WTC11 (cell line): ENCODE measurements around the gene RAI14. TPM values are rescaled to one million over a fixed set of nuclear protein-coding genes. Genes with fewer than 3 reads are reported as not detected.

Experiments used
- ATAC-seq: fragments of 200-7000 bp; cut with Tn5 transposase; 2 replicates; pipeline ENCODE4 v1.10.0; 2021; ENCODE audit warnings: mild to moderate bottlenecking, moderate library complexity
- CTCF ChIA-PET: fragments of 300-600 bp; sonication (Branson Sonifier 250); formaldehyde crosslinking; loops from one replicate; lab custom pipeline; 2021; ENCODE audit warnings: antibody characterized with exemption; lab: Charles Lee
- POLR2A ChIA-PET: fragments of 350-600 bp; sonication (Branson Sonifier 250); formaldehyde crosslinking; loops from one replicate; lab custom pipeline; 2021; ENCODE audit warnings: antibody characterized with exemption; lab: Charles Lee
- DNase-seq: peaks from one replicate; pipeline ENCODE4 v3.0.0; 2021; ENCODE audit warnings: low spot score
- H3K27ac Mint-ChIP-seq: 2 replicates; pipeline ENCODE4 v1.8.0; 2021; ENCODE audit warnings: mixed read lengths
- H3K27me3 Mint-ChIP-seq: 2 replicates; pipeline ENCODE4 v1.8.0; 2021; ENCODE audit warnings: low read depth, mild to moderate bottlenecking, moderate library complexity, mixed read lengths
- H3K36me3 Mint-ChIP-seq: 2 replicates; pipeline ENCODE4 v1.8.0; 2021; ENCODE audit warnings: mixed read lengths
- H3K4me1 Mint-ChIP-seq: 2 replicates; pipeline ENCODE4 v1.8.0; 2022; ENCODE audit warnings: mixed read lengths
- H3K4me3 Mint-ChIP-seq: 2 replicates; pipeline ENCODE4 v1.8.0; 2021; ENCODE audit warnings: mild to moderate bottlenecking, moderate library complexity, mixed read lengths
- H3K9me3 Mint-ChIP-seq: 2 replicates; pipeline ENCODE4 v1.8.0; 2021; ENCODE audit warnings: mixed read lengths
- ATF1 ChIP-seq: sonication (generic); formaldehyde crosslinking; IDR thresholded peaks from 2 replicates; pipeline ENCODE4 v1.8.1; 2023; ENCODE audit warnings: mild to moderate bottlenecking, moderate library complexity, missing genetic modification reagents
- EMX1 ChIP-seq: fragments of 250-450 bp; sonication (Bioruptor Pico); IDR thresholded peaks from 2 replicates; pipeline ENCODE4 v1.8.0; 2021; ENCODE audit warnings: mild to moderate bottlenecking
- JUN ChIP-seq: sonication (generic); formaldehyde crosslinking; IDR thresholded peaks from 2 replicates; pipeline ENCODE4 v1.8.0; 2023; ENCODE audit warnings: mild to moderate bottlenecking, missing genetic modification reagents
- MYBL2 ChIP-seq: sonication (generic); formaldehyde crosslinking; IDR thresholded peaks from 2 replicates; pipeline ENCODE4 v1.8.1; 2023; ENCODE audit warnings: mild to moderate bottlenecking, moderate library complexity, missing genetic modification reagents
- PRRX2 ChIP-seq: fragments of 250-450 bp; sonication (Bioruptor Pico); IDR thresholded peaks from 2 replicates; pipeline ENCODE4 v1.8.0; 2021; ENCODE audit warnings: mild to moderate bottlenecking
- SMAD4 ChIP-seq: sonication (generic); formaldehyde crosslinking; IDR thresholded peaks from 2 replicates; pipeline ENCODE4 v1.8.0; 2022; ENCODE audit warnings: mild to moderate bottlenecking, missing genetic modification reagents
- TEAD1 ChIP-seq: sonication (generic); formaldehyde crosslinking; IDR thresholded peaks from 2 replicates; pipeline ENCODE4 v1.8.0; 2022; ENCODE audit warnings: mild to moderate bottlenecking, missing genetic modification reagents
- ZBTB21 ChIP-seq: sonication (generic); formaldehyde crosslinking; IDR thresholded peaks from 2 replicates; pipeline ENCODE4 v1.8.1; 2023; ENCODE audit warnings: mild to moderate bottlenecking, missing genetic modification reagents, borderline replicate concordance
- ZNF138 ChIP-seq: sonication (generic); formaldehyde crosslinking; conservative IDR thresholded peaks from 2 replicates; pipeline ENCODE4 v1.8.1; 2022; ENCODE audit warnings: mild to moderate bottlenecking, moderate library complexity, missing genetic modification reagents
- total RNA-seq: library from RNA; stranded (reverse); gene quantifications from 3 replicates; pipeline ENCODE4 v1.2.3, GENCODE V29; 2021
- TF ChIP-seq, protein P1 (sequence below): sonication (generic); formaldehyde crosslinking; IDR thresholded peaks from 2 replicates; pipeline ENCODE4 v1.8.1; 2023; ENCODE audit warnings: mild to moderate bottlenecking, moderate library complexity, missing genetic modification reagents
- TF ChIP-seq, protein P2 (sequence below): fragments of 250-450 bp; sonication (Bioruptor Pico); IDR thresholded peaks from 2 replicates; pipeline ENCODE4 v2.1.2; 2022; ENCODE audit warnings: mild to moderate bottlenecking, moderate library complexity
- TF ChIP-seq, protein P3 (sequence below): sonication (generic); formaldehyde crosslinking; IDR thresholded peaks from 2 replicates; pipeline ENCODE4 v1.8.0; 2022; ENCODE audit warnings: mild to moderate bottlenecking, missing genetic modification reagents
- TF ChIP-seq, protein P4 (sequence below): sonication (generic); formaldehyde crosslinking; IDR thresholded peaks from 2 replicates; pipeline ENCODE4 v1.8.0; 2022; ENCODE audit warnings: mild to moderate bottlenecking, missing genetic modification reagents
- TF ChIP-seq, protein P5 (sequence below): sonication (generic); formaldehyde crosslinking; IDR thresholded peaks from 2 replicates; pipeline ENCODE4 v1.8.1; 2022; ENCODE audit warnings: low read depth, missing genetic modification reagents, borderline replicate concordance
- TF ChIP-seq, protein P6 (sequence below): sonication (generic); formaldehyde crosslinking; IDR thresholded peaks from 2 replicates; pipeline ENCODE4 v1.8.1; 2022; ENCODE audit warnings: missing genetic modification reagents, borderline replicate concordance
- TF ChIP-seq, protein P7 (sequence below): sonication (generic); formaldehyde crosslinking; IDR thresholded peaks from 2 replicates; pipeline ENCODE4 v1.8.0; 2023; ENCODE audit warnings: missing genetic modification reagents, mild to moderate bottlenecking, borderline replicate concordance

The RAI14 gene
- total RNA-seq, 1 experiment from 2014 or later: 185 TPM

DNA sequence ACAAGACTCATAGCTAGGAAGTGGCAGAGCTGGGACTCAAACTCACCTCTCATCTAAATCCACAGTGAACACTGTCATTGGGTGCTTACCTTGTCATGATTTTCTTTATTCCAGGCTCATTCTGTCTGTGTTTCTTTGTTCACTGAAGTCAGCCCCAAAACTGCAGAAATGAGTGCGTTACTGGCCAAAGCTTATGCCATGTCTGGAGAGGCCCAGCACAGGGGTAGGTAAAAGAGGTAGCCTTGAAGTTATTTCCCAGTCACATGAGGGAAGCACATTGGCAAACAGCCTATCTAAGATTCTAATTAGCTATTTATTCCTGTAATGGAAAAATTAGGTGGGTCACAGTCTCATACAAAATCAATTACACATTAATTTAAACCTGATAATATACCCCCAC lies 212.7 kb downstream of the RAI14 start (continued):
- no peak for TF ChIP-seq JUN (CRISPR knock-in tag)
- no peak for TF ChIP-seq TEAD1
- TF ChIP-seq MYBL2 (CRISPR knock-in tag): no peak
- TF ChIP-seq EMX1 (CRISPR knock-in tag): no peak

DNA sequence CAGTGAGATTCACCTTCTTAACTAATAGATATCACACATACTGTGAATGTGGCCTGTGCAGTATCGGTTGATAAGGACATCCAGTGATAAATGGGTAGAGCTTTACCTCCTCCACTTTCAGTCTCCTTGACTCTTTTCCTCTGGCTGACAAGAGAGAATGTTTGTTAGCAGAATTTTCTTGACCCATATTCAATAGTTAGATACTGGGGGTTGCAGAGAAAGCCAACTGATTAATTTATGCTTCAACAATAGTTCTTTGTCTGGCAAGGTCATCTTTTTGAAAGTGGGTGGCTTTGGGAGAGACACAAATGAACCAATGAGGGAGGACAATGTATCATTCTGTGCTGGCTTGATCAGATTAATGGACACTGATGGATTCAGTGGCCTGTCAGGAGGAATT lies 213.1 kb downstream of the RAI14 start:
- ChIA-PET CTCF (no interaction called here), POLR2A (interaction anchor here (1.2 kb wide), 1 partner anchor 30 kb away, joined by 4 read pairs; no protein-coding TSS in a partner anchor)
- H3K27me3 Mint-ChIP-seq: no peaks in the 10 kb centered on the region
- H3K36me3 Mint-ChIP-seq: no peaks in the 10 kb centered on the region; the same call in 1 of the 2 replicates
- no peak overlapping the region for H3K27ac Mint-ChIP-seq
- TF ChIP-seq ZBTB21 (CRISPR knock-in tag): no peak
- peaks cover 38% of the 10 kb centered on the region for H3K4me1 Mint-ChIP-seq
- ATAC-seq: no peak
- H3K4me3 Mint-ChIP-seq: no peak overlapping the region
- no peak for DNase-seq
- no peaks in the 10 kb centered on the region for H3K9me3 Mint-ChIP-seq

DNA sequence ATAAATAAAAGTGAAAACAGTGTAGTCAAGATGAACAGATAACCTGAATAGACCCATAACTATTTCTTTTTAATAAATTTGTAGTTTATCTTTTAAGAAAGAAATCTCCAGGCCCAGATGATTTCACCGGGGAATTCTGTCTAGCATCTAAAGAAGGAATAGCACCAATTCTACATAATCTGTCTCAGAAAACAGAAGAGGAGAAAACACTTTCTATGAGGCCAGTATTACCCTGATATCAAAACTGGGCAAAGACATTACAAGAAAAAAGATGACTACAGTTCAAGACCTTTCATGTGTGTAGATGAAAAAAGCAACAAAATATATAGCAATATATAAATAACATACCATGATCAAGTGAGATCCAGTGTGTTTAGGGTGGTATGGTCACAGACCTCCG lies 214.3 kb downstream of the RAI14 start:
- Mint-ChIP-seq H3K27ac (no peak overlapping the region), H3K36me3 (peaks cover 5% of the 10 kb centered on the region), H3K4me3 (no peak overlapping the region), H3K4me1 (peaks cover 27% of the 10 kb centered on the region), H3K27me3 (no peaks in the 10 kb centered on the region)
- POLR2A ChIA-PET: no interaction called here
- ATAC-seq: no peak
- CTCF ChIA-PET: no interaction called here
- TF ChIP-seq, protein P1, sequence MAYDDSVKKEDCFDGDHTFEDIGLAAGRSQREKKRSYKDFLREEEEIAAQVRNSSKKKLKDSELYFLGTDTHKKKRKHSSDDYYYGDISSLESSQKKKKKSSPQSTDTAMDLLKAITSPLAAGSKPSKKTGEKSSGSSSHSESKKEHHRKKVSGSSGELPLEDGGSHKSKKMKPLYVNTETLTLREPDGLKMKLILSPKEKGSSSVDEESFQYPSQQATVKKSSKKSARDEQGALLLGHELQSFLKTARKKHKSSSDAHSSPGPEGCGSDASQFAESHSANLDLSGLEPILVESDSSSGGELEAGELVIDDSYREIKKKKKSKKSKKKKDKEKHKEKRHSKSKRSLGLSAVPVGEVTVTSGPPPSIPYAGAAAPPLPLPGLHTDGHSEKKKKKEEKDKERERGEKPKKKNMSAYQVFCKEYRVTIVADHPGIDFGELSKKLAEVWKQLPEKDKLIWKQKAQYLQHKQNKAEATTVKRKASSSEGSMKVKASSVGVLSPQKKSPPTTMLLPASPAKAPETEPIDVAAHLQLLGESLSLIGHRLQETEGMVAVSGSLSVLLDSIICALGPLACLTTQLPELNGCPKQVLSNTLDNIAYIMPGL: no peak
- TF ChIP-seq SMAD4 (CRISPR knock-in tag): no peak
- TF ChIP-seq, protein P2, sequence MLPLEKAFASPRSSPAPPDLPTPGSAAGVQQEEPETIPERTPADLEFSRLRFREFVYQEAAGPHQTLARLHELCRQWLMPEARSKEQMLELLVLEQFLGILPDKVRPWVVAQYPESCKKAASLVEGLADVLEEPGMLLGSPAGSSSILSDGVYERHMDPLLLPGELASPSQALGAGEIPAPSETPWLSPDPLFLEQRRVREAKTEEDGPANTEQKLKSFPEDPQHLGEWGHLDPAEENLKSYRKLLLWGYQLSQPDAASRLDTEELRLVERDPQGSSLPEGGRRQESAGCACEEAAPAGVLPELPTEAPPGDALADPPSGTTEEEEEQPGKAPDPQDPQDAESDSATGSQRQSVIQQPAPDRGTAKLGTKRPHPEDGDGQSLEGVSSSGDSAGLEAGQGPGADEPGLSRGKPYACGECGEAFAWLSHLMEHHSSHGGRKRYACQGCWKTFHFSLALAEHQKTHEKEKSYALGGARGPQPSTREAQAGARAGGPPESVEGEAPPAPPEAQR (CRISPR knock-in tag): no peak
- TF ChIP-seq ZNF138 (CRISPR knock-in tag): no peak
- no peak for TF ChIP-seq TEAD1
- no peak for TF ChIP-seq PRRX2 (CRISPR knock-in tag)
- TF ChIP-seq JUN (CRISPR knock-in tag): no peak
- TF ChIP-seq, protein P3, sequence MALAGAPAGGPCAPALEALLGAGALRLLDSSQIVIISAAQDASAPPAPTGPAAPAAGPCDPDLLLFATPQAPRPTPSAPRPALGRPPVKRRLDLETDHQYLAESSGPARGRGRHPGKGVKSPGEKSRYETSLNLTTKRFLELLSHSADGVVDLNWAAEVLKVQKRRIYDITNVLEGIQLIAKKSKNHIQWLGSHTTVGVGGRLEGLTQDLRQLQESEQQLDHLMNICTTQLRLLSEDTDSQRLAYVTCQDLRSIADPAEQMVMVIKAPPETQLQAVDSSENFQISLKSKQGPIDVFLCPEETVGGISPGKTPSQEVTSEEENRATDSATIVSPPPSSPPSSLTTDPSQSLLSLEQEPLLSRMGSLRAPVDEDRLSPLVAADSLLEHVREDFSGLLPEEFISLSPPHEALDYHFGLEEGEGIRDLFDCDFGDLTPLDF (CRISPR knock-in tag): no peak
- TF ChIP-seq, protein P4, sequence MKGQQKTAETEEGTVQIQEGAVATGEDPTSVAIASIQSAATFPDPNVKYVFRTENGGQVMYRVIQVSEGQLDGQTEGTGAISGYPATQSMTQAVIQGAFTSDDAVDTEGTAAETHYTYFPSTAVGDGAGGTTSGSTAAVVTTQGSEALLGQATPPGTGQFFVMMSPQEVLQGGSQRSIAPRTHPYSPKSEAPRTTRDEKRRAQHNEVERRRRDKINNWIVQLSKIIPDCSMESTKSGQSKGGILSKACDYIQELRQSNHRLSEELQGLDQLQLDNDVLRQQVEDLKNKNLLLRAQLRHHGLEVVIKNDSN: no peak
- TF ChIP-seq, protein P5, sequence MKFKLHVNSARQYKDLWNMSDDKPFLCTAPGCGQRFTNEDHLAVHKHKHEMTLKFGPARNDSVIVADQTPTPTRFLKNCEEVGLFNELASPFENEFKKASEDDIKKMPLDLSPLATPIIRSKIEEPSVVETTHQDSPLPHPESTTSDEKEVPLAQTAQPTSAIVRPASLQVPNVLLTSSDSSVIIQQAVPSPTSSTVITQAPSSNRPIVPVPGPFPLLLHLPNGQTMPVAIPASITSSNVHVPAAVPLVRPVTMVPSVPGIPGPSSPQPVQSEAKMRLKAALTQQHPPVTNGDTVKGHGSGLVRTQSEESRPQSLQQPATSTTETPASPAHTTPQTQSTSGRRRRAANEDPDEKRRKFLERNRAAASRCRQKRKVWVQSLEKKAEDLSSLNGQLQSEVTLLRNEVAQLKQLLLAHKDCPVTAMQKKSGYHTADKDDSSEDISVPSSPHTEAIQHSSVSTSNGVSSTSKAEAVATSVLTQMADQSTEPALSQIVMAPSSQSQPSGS (CRISPR knock-in tag): no peak
- TF ChIP-seq, protein P6, sequence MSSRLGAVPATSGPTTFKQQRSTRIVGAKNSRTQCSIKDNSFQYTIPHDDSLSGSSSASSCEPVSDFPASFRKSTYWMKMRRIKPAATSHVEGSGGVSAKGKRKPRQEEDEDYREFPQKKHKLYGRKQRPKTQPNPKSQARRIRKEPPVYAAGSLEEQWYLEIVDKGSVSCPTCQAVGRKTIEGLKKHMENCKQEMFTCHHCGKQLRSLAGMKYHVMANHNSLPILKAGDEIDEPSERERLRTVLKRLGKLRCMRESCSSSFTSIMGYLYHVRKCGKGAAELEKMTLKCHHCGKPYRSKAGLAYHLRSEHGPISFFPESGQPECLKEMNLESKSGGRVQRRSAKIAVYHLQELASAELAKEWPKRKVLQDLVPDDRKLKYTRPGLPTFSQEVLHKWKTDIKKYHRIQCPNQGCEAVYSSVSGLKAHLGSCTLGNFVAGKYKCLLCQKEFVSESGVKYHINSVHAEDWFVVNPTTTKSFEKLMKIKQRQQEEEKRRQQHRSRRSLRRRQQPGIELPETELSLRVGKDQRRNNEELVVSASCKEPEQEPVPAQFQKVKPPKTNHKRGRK: no peak
- TF ChIP-seq, protein P7, sequence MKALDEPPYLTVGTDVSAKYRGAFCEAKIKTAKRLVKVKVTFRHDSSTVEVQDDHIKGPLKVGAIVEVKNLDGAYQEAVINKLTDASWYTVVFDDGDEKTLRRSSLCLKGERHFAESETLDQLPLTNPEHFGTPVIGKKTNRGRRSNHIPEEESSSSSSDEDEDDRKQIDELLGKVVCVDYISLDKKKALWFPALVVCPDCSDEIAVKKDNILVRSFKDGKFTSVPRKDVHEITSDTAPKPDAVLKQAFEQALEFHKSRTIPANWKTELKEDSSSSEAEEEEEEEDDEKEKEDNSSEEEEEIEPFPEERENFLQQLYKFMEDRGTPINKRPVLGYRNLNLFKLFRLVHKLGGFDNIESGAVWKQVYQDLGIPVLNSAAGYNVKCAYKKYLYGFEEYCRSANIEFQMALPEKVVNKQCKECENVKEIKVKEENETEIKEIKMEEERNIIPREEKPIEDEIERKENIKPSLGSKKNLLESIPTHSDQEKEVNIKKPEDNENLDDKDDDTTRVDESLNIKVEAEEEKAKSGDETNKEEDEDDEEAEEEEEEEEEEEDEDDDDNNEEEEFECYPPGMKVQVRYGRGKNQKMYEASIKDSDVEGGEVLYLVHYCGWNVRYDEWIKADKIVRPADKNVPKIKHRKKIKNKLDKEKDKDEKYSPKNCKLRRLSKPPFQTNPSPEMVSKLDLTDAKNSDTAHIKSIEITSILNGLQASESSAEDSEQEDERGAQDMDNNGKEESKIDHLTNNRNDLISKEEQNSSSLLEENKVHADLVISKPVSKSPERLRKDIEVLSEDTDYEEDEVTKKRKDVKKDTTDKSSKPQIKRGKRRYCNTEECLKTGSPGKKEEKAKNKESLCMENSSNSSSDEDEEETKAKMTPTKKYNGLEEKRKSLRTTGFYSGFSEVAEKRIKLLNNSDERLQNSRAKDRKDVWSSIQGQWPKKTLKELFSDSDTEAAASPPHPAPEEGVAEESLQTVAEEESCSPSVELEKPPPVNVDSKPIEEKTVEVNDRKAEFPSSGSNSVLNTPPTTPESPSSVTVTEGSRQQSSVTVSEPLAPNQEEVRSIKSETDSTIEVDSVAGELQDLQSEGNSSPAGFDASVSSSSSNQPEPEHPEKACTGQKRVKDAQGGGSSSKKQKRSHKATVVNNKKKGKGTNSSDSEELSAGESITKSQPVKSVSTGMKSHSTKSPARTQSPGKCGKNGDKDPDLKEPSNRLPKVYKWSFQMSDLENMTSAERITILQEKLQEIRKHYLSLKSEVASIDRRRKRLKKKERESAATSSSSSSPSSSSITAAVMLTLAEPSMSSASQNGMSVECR (CRISPR knock-in tag): no peak
- TF ChIP-seq ATF1 (CRISPR knock-in tag): no peak
- TF ChIP-seq, all 79 proteins: peak for 0
- peaks cover 6% of the 10 kb centered on the region for H3K9me3 Mint-ChIP-seq
- no peak for DNase-seq
